Activated CD4-positive, alpha-beta T cell treated with anti-CD3 and anti-CD28 coated beads, Interleukin-2, amount 50 U/mL, for 4 hours (primary cell): ENCODE data around the gene SOCS6.
"Not testable (repeated sequence)": the region's sequence is repeated elsewhere in the genome, so short reads cannot be mapped to it uniquely, and the experiment has no call there.

Experiments used
- DNase-seq, 2 experiments: peaks; one replicate each; pipeline ENCODE4 v3.0.0-alpha.2; 2020

SOCS6 gene

DNA sequence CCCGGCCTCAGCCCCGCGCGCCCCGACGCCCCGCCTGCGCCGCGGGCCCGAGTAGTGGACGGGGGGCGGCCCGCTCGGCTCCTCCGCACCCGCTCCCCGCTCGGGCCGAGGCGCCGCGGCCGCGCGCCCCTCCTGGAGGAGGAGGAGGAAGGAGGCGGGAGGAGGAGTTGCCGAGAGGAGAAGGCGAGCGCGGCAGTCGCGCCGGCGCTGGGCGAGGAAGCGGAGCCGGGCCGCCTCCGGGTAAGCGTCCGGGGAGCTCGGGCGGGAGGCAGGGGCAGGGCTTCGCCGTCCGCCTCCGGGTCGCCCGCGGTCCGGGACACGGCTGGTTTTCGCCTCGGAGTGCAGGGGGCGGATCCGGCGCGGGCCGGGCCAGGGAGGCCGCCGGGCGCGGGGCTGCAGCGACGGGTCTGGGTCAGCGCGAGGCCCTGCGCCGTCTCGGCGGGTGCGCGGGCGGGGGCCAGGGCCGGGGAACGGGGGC lies at the start of gene SOCS6:
Gene SOCS6, plus strand, starts transcription at position 195 of the 478 bp plus-strand sequence. CDS start 35,624 bp downstream, outside the sequence.
- no peak for DNase-seq

- DNase-seq: no peak
Observed at GRCh38 chr18:70243131-70243929, 45.5 kb upstream of the SOCS6 start.

GRCh38 chr18:70246061-70246466 lies 42.8 kb upstream of the SOCS6 start:
- DNase-seq: no peak

- no peak for DNase-seq
Observed at GRCh38 chr18:70249118-70249517, 39.7 kb upstream of the SOCS6 start.

DNA sequence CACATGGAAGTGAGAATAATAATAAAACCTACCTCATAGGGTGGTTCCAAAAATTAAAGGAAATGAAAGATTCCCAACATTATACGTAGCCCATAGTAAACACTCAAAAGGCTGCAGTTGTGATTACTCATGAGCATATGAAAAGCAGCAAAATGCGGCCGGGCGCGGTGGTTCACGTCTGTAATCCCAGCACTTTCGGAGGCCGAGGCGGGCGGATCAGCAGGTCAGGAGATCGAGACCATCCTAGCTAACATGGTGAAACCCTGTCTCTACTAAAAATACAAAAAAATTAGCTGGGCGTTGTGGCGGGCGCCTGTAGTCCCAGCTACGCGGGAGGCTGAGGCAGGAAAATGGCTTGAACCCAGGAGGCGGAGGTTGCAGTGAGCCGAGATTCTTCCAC lies 39.0 kb upstream of the SOCS6 start:
- DNase-seq: not testable (repeated sequence)

DNA sequence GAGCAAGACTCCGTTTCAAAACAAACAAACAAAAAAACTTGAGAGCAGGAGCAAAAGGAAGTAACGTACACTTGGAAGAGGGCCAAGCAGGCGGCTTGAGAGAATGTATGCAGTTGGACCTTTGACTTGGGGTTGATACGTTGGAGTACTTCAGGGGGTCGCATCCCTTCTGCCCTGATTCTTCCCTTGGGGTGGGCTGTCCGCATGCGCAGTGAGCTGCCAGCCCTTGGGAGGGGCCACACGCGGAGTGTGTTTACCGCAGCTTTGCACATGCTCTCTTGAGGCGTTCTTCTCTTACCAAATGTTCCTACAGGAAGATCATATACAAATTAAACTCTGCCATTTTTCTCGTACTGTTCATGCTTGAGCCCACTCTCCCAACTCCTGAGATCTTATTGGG lies 38.1 kb upstream of the SOCS6 start:
- DNase-seq: no peak

- no peak for DNase-seq
Observed at GRCh38 chr18:70256184-70256583, 32.7 kb upstream of the SOCS6 start.

GRCh38 chr18:70256994-70257393 lies 31.9 kb upstream of the SOCS6 start:
- no peak for DNase-seq

DNA sequence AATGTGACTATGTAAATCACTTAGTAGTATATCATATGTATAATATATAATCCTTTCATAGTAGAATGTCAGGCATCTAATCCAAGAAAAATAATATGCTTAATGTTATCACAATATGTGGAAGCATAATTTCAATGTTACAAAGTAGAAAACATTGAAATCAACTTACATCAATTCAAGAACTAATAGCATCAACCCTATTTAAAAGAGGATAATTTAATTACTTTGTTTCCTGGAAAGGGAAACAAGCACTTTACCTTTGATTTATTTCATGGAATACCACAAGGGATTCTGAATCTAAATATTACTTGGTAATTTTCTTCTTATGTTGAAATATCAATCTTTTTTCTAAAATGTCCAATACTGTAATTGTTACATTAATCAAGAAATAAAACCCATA lies 30.6 kb upstream of the SOCS6 start:
- no peak for DNase-seq

GRCh38 chr18:70260683-70261082 lies 28.2 kb upstream of the SOCS6 start:
- DNase-seq: no peak

DNA sequence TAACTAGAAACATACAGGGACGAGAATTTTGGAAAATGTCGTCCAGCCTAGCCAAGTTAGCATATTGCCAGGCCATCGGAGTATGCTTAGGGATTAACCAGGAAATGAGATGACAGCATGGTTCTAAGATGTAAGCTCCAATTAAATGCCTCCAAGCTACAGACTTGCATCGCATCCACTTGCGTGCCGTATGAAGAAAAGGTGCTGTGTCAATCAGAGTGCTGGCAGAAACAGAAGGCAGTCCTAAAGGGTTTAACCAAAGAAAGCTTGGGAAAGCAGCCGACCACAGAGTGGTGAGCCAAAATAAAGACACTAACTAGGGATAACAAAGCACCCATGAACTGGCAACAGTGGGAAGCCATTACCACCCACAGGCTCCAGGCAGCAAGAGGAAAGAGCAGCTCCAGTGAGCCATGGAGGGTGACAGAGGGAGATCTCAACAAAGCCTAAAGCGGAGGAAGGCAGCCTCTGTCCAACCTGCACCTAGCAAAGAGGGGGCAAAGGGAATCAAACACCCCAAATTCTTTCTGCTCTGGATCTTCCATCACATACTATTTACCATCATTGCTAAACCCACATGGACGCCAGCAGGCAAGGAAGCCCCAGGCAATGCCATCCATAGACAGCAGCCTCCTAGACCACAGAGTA lies 27.6 kb upstream of the SOCS6 start:
- DNase-seq: no peak

DNA sequence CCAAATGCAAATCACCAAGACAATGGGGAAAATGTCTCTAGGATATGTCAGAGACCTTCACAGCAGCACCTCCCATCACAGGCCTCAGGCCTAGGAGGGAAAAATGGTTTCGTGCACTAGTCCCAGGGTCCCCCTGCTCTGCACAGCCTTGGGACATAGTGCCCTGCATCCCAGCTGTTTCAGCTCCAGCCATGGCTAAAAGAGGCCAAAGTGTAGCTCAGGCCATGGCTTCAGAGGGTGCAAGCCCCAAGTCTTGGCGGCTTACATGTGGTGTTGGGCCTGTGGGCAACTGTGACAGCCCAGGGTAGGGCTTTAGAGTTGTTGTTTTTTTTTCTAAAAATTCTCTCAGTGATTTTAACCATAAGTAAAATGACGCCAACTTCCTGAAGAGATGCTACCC lies 25.5 kb upstream of the SOCS6 start:
- DNase-seq: no peak

DNA sequence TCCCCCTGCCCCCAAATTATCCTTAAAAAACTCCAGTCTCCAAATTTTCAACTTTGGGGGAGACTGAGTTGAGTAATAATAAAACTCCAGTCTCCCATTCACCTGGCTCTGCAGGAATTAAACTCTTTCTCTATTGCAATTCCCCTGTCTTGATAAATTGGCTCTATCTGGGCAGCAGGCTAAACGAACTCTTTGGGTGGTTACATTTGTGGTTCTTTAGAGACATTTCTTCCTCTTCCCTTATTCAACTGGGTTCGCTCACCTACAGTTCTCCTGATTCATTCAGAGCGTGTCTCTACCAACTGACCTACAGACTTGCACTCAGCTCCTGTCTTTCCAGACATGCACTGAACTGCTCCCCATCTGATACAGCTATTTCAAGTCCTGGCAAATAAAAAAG lies 17.1 kb upstream of the SOCS6 start:
- DNase-seq: no peak

GRCh38 chr18:70273021-70273420 lies 15.8 kb upstream of the SOCS6 start:
- DNase-seq: no peak

- no peak for DNase-seq
Observed at GRCh38 chr18:70276416-70277191, 12.2 kb upstream of the SOCS6 start.

GRCh38 chr18:70279470-70279869 lies 9.4 kb upstream of the SOCS6 start:
- DNase-seq: no peak

- DNase-seq: no peak
Observed at GRCh38 chr18:70280007-70280925, 8.6 kb upstream of the SOCS6 start.

GRCh38 chr18:70284976-70285620 lies 3.7 kb upstream of the SOCS6 start:
- no peak for DNase-seq

- no peak for DNase-seq
Observed at GRCh38 chr18:70287731-70288130, 1.1 kb upstream of the SOCS6 start.

GRCh38 chr18:70288171-70288850 lies 534 bp upstream of the SOCS6 start:
- no peak for DNase-seq
